Mesothelial cell of epicardium (in vitro differentiated cells): ENCODE measurements around the gene HMGN2. TPM values are rescaled to one million over a fixed set of nuclear protein-coding genes. Genes with fewer than 3 reads are reported as not detected.

Source experiments
- DNase-seq, 2 experiments: peaks; one replicate each; pipeline ENCODE4 v3.0.0; 2021; ENCODE audit warnings: low spot score in 2 of 2; ENCODE audit not compliant: unreplicated experiment in 2 of 2
- H3K27ac Mint-ChIP-seq: 2 replicates; pipeline ENCODE4 v1.8.0; 2021; ENCODE audit warnings: mixed read lengths
- H3K27me3 Mint-ChIP-seq: 2 replicates; pipeline ENCODE4 v1.8.0; 2021; ENCODE audit warnings: low read depth, mixed read lengths
- H3K36me3 Mint-ChIP-seq: 2 replicates; pipeline ENCODE4 v1.8.0; 2021; ENCODE audit warnings: mixed read lengths
- H3K4me1 Mint-ChIP-seq: 2 replicates; pipeline ENCODE4 v1.8.0; 2021; ENCODE audit warnings: mixed read lengths
- H3K4me3 Mint-ChIP-seq: 2 replicates; pipeline ENCODE4 v1.8.0; 2021; ENCODE audit warnings: mild to moderate bottlenecking, moderate library complexity, mixed read lengths
- H3K9me3 Mint-ChIP-seq: 2 replicates; pipeline ENCODE4 v1.8.0; 2021; ENCODE audit warnings: mixed read lengths
- total RNA-seq: library from RNA; stranded (reverse); gene quantifications from 3 replicates; pipeline ENCODE4 v1.2.1, GENCODE V29; 2021
- TF ChIP-seq, protein P1 (sequence below): fragments of 200-600 bp; sonication (generic); IDR thresholded peaks from one replicate; pipeline ENCODE4 v1.5.0; 2021; ENCODE audit warnings: antibody characterized with exemption; ENCODE audit not compliant: unreplicated experiment

Gene HMGN2
- total RNA-seq, 1 donor from 2014 or later = 481 TPM

DNA sequence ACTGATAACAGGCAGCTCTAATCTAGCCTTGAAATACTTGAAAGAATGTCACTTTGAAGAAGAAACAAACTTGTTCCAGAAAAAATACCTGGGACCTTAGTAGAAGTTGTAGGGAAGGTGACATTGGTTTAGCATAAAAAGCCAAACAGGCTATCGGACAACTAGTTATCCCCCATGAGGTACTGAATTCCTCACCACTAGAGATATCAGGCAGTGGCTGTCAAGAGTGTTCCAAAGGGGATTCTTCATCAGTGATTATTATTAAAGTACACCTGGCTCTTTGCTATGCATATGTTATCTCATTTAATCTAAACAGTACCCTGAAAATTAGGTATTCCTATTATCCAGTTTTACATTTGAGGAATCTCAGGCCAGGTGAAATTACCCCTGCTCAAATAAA lies 13.1 kb upstream of the HMGN2 start:
- Mint-ChIP-seq H3K9me3 (no peaks in the 10 kb centered on the region), H3K27ac (no peak overlapping the region)

DNA sequence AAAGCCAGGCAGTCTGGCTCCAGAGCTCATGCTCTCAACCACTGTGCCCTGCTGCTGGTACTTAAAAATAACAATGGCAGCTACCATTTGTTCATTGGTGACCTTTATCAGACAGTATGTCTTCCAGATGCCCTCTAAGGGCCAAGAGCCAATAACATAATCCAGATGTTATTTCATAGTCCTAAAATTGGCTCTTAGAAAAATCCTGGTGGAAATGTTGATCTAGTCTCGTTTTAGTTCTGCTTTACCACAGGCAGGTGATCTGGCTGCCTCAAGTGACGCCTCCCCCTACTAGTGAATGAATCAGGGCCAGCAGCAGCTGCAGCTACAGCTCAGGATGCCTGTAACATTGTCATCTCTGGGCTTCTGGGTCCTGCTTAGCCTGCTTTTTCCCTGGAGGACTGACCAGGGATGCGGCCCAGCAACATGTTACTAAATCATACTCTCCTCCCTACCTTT lies 12.6 kb upstream of the HMGN2 start:
- peaks cover 39% of the 10 kb centered on the region for H3K36me3 Mint-ChIP-seq
- H3K27me3 Mint-ChIP-seq = no peaks in the 10 kb centered on the region
- TF ChIP-seq, protein P1, sequence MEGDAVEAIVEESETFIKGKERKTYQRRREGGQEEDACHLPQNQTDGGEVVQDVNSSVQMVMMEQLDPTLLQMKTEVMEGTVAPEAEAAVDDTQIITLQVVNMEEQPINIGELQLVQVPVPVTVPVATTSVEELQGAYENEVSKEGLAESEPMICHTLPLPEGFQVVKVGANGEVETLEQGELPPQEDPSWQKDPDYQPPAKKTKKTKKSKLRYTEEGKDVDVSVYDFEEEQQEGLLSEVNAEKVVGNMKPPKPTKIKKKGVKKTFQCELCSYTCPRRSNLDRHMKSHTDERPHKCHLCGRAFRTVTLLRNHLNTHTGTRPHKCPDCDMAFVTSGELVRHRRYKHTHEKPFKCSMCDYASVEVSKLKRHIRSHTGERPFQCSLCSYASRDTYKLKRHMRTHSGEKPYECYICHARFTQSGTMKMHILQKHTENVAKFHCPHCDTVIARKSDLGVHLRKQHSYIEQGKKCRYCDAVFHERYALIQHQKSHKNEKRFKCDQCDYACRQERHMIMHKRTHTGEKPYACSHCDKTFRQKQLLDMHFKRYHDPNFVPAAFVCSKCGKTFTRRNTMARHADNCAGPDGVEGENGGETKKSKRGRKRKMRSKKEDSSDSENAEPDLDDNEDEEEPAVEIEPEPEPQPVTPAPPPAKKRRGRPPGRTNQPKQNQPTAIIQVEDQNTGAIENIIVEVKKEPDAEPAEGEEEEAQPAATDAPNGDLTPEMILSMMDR = no peak
- no peak for DNase-seq
- H3K4me3 Mint-ChIP-seq = no peak overlapping the region
- no peak overlapping the region for H3K27ac Mint-ChIP-seq
- H3K9me3 Mint-ChIP-seq = no peaks in the 10 kb centered on the region
- H3K4me1 Mint-ChIP-seq = no peaks in the 10 kb centered on the region

More for the DNA sequence above, 13.1 kb upstream of the HMGN2 start:
- peaks cover 39% of the 10 kb centered on the region for H3K36me3 Mint-ChIP-seq
- no peaks in the 10 kb centered on the region for H3K27me3 Mint-ChIP-seq
- TF ChIP-seq, protein P1 = no peak
- no peaks in the 10 kb centered on the region for H3K4me1 Mint-ChIP-seq
- no peak for DNase-seq
- H3K4me3 Mint-ChIP-seq = no peak overlapping the region

DNA sequence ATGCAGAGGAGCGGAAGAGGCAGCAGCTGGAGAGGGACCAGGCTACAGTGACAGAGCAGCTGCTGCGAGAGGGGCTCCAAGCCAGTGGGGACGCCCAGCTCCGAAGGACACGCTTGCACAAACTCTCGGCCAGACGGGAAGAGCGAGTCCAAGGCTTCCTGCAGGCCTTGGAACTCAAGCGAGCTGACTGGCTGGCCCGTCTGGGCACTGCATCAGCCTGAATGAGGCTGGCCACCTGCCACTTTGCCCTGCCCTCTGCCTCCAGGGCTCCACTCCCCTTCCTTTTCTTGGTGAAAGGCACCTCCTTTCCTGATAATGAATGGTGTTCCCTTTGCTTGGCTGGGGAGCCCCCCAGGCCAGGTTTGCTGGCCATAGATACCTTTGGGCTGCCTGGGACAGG lies 3.3 kb upstream of the HMGN2 start:
- Mint-ChIP-seq H3K27me3 (no peaks in the 10 kb centered on the region), H3K36me3 (peaks cover 30% of the 10 kb centered on the region), H3K27ac (no peak overlapping the region), H3K4me1 (peaks cover 20% of the 10 kb centered on the region), H3K4me3 (no peak overlapping the region), H3K9me3 (no peaks in the 10 kb centered on the region)
- DNase-seq = no peak
- TF ChIP-seq, protein P1 = no peak

DNA sequence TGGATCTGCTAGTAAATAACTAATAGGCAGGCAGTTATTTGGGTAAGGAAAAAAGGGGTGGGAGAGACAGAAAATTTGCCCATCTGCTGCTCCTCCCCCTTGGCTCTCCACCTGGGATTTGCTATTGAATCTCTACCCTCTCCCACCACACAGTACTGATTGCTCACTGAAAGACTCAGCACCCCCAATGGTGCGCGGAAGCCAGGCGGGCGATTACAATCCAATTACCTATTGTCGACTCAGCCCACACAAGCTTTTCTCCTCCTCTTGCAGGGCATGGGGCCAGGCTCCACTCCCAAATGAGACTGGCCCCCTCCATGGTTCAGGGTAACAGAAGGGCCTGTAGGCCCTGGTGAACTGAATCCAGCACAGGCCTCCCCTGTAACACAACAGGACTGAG lies 2.7 kb upstream of the HMGN2 start:
- H3K27me3 Mint-ChIP-seq = no peaks in the 10 kb centered on the region
- DNase-seq = no peak
- H3K27ac Mint-ChIP-seq = no peak overlapping the region
- H3K4me3 Mint-ChIP-seq = no peak overlapping the region
- peaks cover 27% of the 10 kb centered on the region for H3K4me1 Mint-ChIP-seq
- no peaks in the 10 kb centered on the region for H3K9me3 Mint-ChIP-seq
- H3K36me3 Mint-ChIP-seq = peaks cover 35% of the 10 kb centered on the region
- TF ChIP-seq, protein P1 = no peak

DNA sequence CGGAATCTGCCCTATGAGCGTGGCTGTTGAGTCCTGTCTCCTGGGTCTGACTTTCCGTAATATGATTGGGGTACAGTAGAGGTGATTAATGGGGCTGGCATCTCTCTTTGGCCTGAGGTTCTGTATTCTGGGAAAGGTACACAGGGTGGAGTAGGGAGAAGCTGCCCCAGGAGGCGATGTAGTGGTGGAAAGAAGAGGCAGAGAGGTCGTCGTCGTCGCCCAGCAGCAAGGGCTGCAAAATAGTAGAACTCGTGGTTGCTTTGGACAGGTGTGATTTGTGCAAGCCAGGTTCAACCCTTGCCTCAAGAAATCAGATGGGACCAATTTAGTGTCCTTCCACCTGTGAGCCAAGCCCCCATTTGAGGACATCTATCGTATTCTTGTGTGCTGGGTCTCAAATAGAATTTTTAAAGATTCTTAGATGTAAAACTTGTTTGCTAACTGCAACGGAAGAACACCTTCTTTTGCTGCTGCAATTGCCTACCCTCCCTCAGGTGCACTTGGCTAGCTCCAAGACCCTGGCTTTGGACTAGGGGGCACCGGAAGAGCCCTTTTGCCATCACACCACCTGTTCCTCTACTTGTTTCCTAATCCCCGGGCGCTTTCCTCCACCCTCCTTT lies 1.3 kb upstream of the HMGN2 start:
- peak overlapping the region; percentile 69 for H3K27ac Mint-ChIP-seq
- H3K9me3 Mint-ChIP-seq = no peaks in the 10 kb centered on the region
- peaks cover 31% of the 10 kb centered on the region for H3K36me3 Mint-ChIP-seq
- peaks cover 31% of the 10 kb centered on the region for H3K4me1 Mint-ChIP-seq
- no peaks in the 10 kb centered on the region for H3K27me3 Mint-ChIP-seq
- no peak for DNase-seq
- H3K4me3 Mint-ChIP-seq = peak overlapping the region; percentile 89
- TF ChIP-seq, protein P1 = no peak
